ENCODE measurements around the gene FLYWCH1. TPM values are rescaled to one million over a fixed set of nuclear protein-coding genes. Genes with fewer than 3 reads are reported as not detected.

Gene FLYWCH1
- polyA plus RNA-seq, 3 donors = 5.0 to 42.7 (median 7.1) TPM

DNA sequence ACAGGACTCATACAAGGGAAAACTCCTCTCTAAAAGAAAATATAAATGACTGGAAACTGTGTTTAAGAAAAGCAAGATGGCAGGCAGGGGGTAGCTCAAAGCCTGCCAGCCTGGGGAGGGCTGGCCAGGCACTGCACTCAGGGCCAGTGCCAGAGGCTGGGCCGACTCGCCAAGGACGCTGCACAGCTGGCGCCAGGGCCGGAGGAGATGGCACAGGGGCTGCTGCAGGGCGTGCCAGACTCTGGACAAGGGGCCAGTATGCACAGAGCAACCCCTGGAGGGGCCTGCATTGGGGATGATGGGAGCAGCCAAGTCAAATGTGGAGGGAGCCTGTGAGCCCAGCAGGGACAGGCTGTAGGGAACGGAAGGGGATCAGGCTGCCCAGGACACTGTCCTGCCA, 64.5 kb downstream of the FLYWCH1 start:
- Histone ChIP-seq H3K4me1 (ENCODE audit: control insufficient read depth in 1 of 2, insufficient read depth in 2 of 2, low read length in 2 of 2) (peaks cover 15 to 19% of the 10 kb centered on the region in 2 donors), H3K4me3 (replicated peaks in 1 of 3; ENCODE audit: low read depth in 2 of 3, low read length in 3 of 3) (no peak overlapping the region), H3K9me3 (replicated peaks in 1 of 2; ENCODE audit: control insufficient read depth in 1 of 2, insufficient read depth in 1 of 2, low read length in 2 of 2) (no peaks in the 10 kb centered on the region), H3K79me2 (ENCODE audit: insufficient read depth, low read length) (peaks cover 16% of the 10 kb centered on the region), H4K20me1 (ENCODE audit: insufficient read depth, low read length) (peaks cover 10% of the 10 kb centered on the region), H3K36me3 (replicated peaks in 1 of 2; ENCODE audit: control insufficient read depth in 1 of 2, insufficient read depth in 2 of 2, low read length in 2 of 2) (peaks cover 20 to 31% of the 10 kb centered on the region in 2 donors), H3K27ac (ENCODE audit: low read depth in 1 of 2, low read length in 2 of 2) (no peak overlapping the region), H3K9ac (ENCODE audit: insufficient read depth, low read length, poor library complexity, severe bottlenecking) (no peak overlapping the region), H3K4me2 (replicated peaks; ENCODE audit: extremely low read depth, low read length, poor library complexity, severe bottlenecking) (no peak overlapping the region), H3K27me3 (ENCODE audit: control insufficient read depth in 2 of 2, insufficient read depth in 2 of 2, low read length in 2 of 2) (no peaks in the 10 kb centered on the region), H2AFZ (ENCODE audit: insufficient read depth, low read depth, low read length, poor library complexity, severe bottlenecking) (no peak overlapping the region)
- intact Hi-C loops (cut with micrococcal nuclease) = no loop called here
- Mint-ChIP-seq H3K36me3 (peaks cover 10 to 27% of the 10 kb centered on the region in 2 donors), H3K27me3 (ENCODE audit: low read depth in 3 of 3) (peaks cover 0 to 1% (median 0%) of the 10 kb centered on the region in 3 donors), H3K4me1 (peaks cover 25% of the 10 kb centered on the region), H3K9me3 (no peaks in the 10 kb centered on the region), H3K4me3 (no peak overlapping the region), H3K27ac (no peak overlapping the region)
- no peak for TF ChIP-seq CTCF (IDR thresholded peaks at IDR 0.05)
- DNase-seq = no peak
- WGBS (ENCODE audit: insufficient coverage) = 96% methylated on average over 6 of the region's 7 CpGs

DNA sequence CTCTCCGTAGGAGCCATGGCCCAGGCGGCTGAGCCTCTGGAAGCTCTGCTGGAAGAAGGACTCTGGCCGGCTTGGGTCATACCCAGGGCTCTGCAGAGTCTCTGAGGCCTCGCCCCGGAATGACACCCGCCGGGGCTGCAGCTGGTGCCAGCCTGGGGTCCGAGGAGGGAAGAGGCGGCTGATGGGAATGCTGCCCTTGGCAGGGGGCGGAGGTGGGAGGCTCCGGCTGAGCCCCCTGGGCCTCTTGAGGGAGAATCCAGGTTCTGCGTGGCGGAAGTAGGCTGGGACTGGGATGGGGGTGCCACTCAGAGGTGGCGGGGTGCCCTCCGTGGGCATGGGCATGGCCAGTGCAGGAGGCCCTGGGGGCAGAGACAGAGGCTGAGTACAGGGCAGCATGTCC, 64.9 kb downstream of the FLYWCH1 start:
- Histone ChIP-seq H3K79me2 (ENCODE audit: insufficient read depth, low read length) (peaks cover 12% of the 10 kb centered on the region), H3K27me3 (ENCODE audit: control insufficient read depth in 2 of 2, insufficient read depth in 2 of 2, low read length in 2 of 2) (no peaks in the 10 kb centered on the region), H2AFZ (ENCODE audit: insufficient read depth, low read depth, low read length, poor library complexity, severe bottlenecking) (no peak overlapping the region), H3K4me1 (ENCODE audit: control insufficient read depth in 1 of 2, insufficient read depth in 2 of 2, low read length in 2 of 2) (peaks cover 18 to 21% of the 10 kb centered on the region in 2 donors), H3K9me3 (replicated peaks in 1 of 2; ENCODE audit: control insufficient read depth in 1 of 2, insufficient read depth in 1 of 2, low read length in 2 of 2) (no peaks in the 10 kb centered on the region), H4K20me1 (ENCODE audit: insufficient read depth, low read length) (peaks cover 5% of the 10 kb centered on the region), H3K36me3 (replicated peaks in 1 of 2; ENCODE audit: control insufficient read depth in 1 of 2, insufficient read depth in 2 of 2, low read length in 2 of 2) (peaks cover 18 to 31% of the 10 kb centered on the region in 2 donors), H3K4me3 (replicated peaks in 1 of 3; ENCODE audit: low read depth in 2 of 3, low read length in 3 of 3) (no peak overlapping the region), H3K27ac (ENCODE audit: low read depth in 1 of 2, low read length in 2 of 2) (no peak overlapping the region), H3K4me2 (replicated peaks; ENCODE audit: extremely low read depth, low read length, poor library complexity, severe bottlenecking) (no peak overlapping the region), H3K9ac (ENCODE audit: insufficient read depth, low read length, poor library complexity, severe bottlenecking) (no peak overlapping the region)
- DNase-seq = no peak
- no peak overlapping the region for H3K27ac Mint-ChIP-seq
- peak overlapping the region in 1 of 2 donors; percentile 43 for H3K4me3 Mint-ChIP-seq
- WGBS (ENCODE audit: insufficient coverage) = 99% methylated on average over 12 of the region's 15 CpGs
- peaks cover 10 to 27% of the 10 kb centered on the region in 2 donors for H3K36me3 Mint-ChIP-seq
- TF ChIP-seq CTCF (IDR thresholded peaks at IDR 0.05) = no peak
- H3K9me3 Mint-ChIP-seq = no peaks in the 10 kb centered on the region
- H3K27me3 Mint-ChIP-seq (ENCODE audit: low read depth in 3 of 3) = peaks cover 0 to 1% (median 0%) of the 10 kb centered on the region in 3 donors
- intact Hi-C loops (cut with micrococcal nuclease) = no loop called here
- H3K4me1 Mint-ChIP-seq = peaks cover 29% of the 10 kb centered on the region

All from CD14-positive monocyte (primary cell).